RWPE1 (cell line): Measurements from ENCODE around the gene HPSE2.

Experiments used
- CTCF ChIA-PET: fragments of 350-600 bp; sonication (Branson Sonifier 250); formaldehyde crosslinking; extraction: SDS; loops from one replicate; lab custom pipeline; 2021; lab: Yijun Ruan, JAX
- POLR2A ChIA-PET: fragments of 400-600 bp; formaldehyde crosslinking; extraction: SDS; loops from one replicate; lab custom pipeline; 2020; ENCODE audit warnings: antibody characterized with exemption; ENCODE audit not compliant: low non-redundant PET; lab: Yijun Ruan, JAX
- DNase-seq: peaks from one replicate; pipeline ENCODE4 v3.0.0; 2012; ENCODE audit warnings: low spot score
- H3K27ac ChIP-seq: fragments of 450-650 bp; 2 replicates; pipeline ENCODE4 v1.5.1; 2017
- TF ChIP-seq, protein P1 (sequence below): fragments of 450-650 bp; conservative IDR thresholded peaks from 2 replicates; pipeline ENCODE4 v1.5.1; 2017; ENCODE audit warnings: low read depth, mild to moderate bottlenecking

Gene HPSE2

GRCh38 chr10:98861962-98862361 lies 373.7 kb downstream of the HPSE2 start:
- TF ChIP-seq, protein P1, sequence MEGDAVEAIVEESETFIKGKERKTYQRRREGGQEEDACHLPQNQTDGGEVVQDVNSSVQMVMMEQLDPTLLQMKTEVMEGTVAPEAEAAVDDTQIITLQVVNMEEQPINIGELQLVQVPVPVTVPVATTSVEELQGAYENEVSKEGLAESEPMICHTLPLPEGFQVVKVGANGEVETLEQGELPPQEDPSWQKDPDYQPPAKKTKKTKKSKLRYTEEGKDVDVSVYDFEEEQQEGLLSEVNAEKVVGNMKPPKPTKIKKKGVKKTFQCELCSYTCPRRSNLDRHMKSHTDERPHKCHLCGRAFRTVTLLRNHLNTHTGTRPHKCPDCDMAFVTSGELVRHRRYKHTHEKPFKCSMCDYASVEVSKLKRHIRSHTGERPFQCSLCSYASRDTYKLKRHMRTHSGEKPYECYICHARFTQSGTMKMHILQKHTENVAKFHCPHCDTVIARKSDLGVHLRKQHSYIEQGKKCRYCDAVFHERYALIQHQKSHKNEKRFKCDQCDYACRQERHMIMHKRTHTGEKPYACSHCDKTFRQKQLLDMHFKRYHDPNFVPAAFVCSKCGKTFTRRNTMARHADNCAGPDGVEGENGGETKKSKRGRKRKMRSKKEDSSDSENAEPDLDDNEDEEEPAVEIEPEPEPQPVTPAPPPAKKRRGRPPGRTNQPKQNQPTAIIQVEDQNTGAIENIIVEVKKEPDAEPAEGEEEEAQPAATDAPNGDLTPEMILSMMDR: no peak
- no peak overlapping the region for H3K27ac ChIP-seq
- CTCF ChIA-PET: no interaction called here
- no peak for DNase-seq
- POLR2A ChIA-PET: no interaction called here

- ChIA-PET CTCF (no interaction called here), POLR2A (no interaction called here)
- TF ChIP-seq, protein P1: no peak
- no peak overlapping the region for H3K27ac ChIP-seq
- DNase-seq: no peak
These were observed 377.1 kb downstream of the HPSE2 start for GRCh38 chr10:98858525-98858924.

DNA sequence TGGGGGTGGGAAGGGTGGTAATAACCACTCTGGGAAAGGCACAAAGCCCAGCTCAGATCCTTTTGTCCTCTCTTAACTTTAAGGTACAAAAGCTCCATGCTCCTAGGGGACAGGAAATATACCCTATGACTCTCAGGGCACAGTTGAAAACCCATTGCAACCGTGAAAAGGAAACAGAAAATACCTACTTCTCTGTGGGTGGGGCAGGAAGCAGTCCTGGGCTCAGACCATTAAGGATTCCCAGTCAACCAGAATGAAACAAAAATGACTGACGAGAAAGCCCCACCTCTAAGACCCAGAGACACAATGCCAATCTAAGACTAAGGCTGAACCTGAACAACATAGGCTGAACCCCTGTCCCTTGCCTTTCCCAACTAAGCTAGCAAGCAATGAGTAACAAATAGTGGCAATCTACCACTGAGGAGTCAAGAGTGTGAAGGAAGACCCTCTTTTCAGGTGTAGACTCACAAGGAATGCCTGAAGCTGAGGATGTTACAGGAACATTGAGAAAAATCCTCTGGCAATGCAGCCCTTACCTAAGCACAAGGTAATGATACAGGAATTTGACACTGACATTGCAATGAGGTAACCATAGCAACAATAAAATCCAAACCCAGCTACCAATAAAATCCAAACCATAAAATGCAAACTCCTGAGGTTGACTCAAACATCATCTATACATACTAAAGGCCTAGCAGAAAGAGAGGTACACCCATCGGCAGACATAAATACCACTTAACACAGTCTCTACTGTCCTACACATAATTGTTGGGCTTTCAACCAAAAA lies 380.1 kb downstream of the HPSE2 start:
- no peak overlapping the region for H3K27ac ChIP-seq
- ChIA-PET CTCF (no interaction called here), POLR2A (no interaction called here)
- TF ChIP-seq, protein P1: no peak
- DNase-seq: no peak

GRCh38 chr10:98852686-98853085 lies 383.0 kb downstream of the HPSE2 start:
- TF ChIP-seq, protein P1: no peak
- ChIA-PET POLR2A (no interaction called here), CTCF (interaction anchor here (0.6 to 0.7 kb wide), 3 partner anchors 80 to 333 kb away, joined by 3 to 4 read pairs (median 3); no protein-coding TSS in a partner anchor)
- DNase-seq: no peak
- H3K27ac ChIP-seq: no peak overlapping the region

- H3K27ac ChIP-seq: no peak overlapping the region
- POLR2A ChIA-PET: no interaction called here
- no peak for DNase-seq
- CTCF ChIA-PET: no interaction called here
- TF ChIP-seq, protein P1: no peak
These were observed 387.3 kb downstream of the HPSE2 start for GRCh38 chr10:98848361-98848760.

DNA sequence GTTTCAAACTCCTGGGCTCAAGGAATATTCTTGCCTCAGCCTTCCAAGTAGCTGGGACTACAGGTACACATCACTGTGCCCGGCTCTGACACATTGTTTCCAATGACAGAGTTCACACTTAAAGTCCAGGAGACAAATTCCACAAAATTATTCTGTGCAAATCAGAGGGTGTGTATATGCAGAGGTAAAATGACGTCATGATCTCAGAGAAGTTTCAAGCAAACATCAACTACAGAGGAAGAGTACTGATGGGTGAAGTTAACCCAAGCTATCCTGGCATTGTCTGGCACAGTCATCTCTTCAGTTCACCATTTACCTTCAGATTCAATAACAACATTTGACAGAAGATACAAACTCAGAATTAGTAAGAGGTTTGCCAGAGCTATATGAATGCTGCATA lies 388.9 kb downstream of the HPSE2 start:
- CTCF ChIA-PET: no interaction called here
- no peak for DNase-seq
- H3K27ac ChIP-seq: no peak overlapping the region
- TF ChIP-seq, protein P1: no peak
- POLR2A ChIA-PET: no interaction called here
